B cell (primary cell): ENCODE measurements around the gene S100A13. TPM values are rescaled to one million over a fixed set of nuclear protein-coding genes. Genes with fewer than 3 reads are reported as not detected.

Experiments used
- ATAC-seq: fragments of 200-7000 bp; cut with Tn5 transposase; one replicate; pipeline ENCODE4 v1.10.0; 2021; ENCODE audit warnings: low read depth, mild to moderate bottlenecking, moderate number of reproducible peaks, moderate library complexity
- CTCF ChIA-PET: fragments of 350-600 bp; sonication (Branson Sonifier 250); formaldehyde crosslinking; loops from one replicate; lab custom pipeline; 2021; ENCODE audit warnings: antibody characterized with exemption, inconsistent platforms; lab: Charles Lee
- POLR2A ChIA-PET: fragments of 350-600 bp; sonication (Branson Sonifier 250); formaldehyde crosslinking; loops from one replicate; lab custom pipeline; 2021; ENCODE audit warnings: antibody characterized with exemption; lab: Charles Lee
- DNase-seq: peaks from one replicate; pipeline ENCODE4 v3.0.0; 2013
- H2AFZ ChIP-seq: 2 replicates; pipeline ENCODE4 v1.6.1; 2012; ENCODE audit warnings: mild to moderate bottlenecking, low read depth, low read length; ENCODE audit not compliant: insufficient read depth, poor library complexity, severe bottlenecking
- H3K27ac ChIP-seq, 2 donors: 1 replicate in 1 of 2; 2 replicates in 1 of 2; pipeline ENCODE4 v1.5.1; 2012 to 2013; ENCODE audit warnings: low read length in 2 of 2, mild to moderate bottlenecking in 2 of 2, moderate library complexity in 1 of 2
- H3K27me3 ChIP-seq, 4 experiments: fragments of 200-600 bp in 1 of 4; sonication (generic) in 1 of 4; replicated peaks in 1 of 4; 1 replicate in 2 of 4; 2 replicates in 2 of 4; pipeline versions ENCODE4 v1.6.1 to v1.7.0; 2013 to 2016; ENCODE audit warnings: low read length in 3 of 4, mild to moderate bottlenecking in 2 of 4, mixed read lengths in 1 of 4, moderate library complexity in 1 of 4; ENCODE audit not compliant: insufficient read depth in 4 of 4, control insufficient read depth in 3 of 4; ENCODE audit errors: control extremely low read depth in 1 of 4
- H3K36me3 ChIP-seq, 2 experiments: replicated peaks in 1 of 2; 1 replicate in 1 of 2; 2 replicates in 1 of 2; pipeline versions ENCODE4 v1.6.1 to v1.7.1; 2013; ENCODE audit warnings: low read length in 1 of 2; ENCODE audit not compliant: insufficient read depth in 2 of 2, control insufficient read depth in 1 of 2; ENCODE audit errors: control extremely low read depth in 1 of 2, extremely low read depth in 1 of 2
- H3K4me1 ChIP-seq, 2 donors: fragments of 200-600 bp in 1 of 2; sonication (generic) in 1 of 2; 1 replicate in 1 of 2; 2 replicates in 1 of 2; pipeline versions ENCODE4 v1.5.1 to v1.6.1; 2013 to 2017; ENCODE audit warnings: low read length in 2 of 2; ENCODE audit not compliant: control insufficient read depth in 2 of 2, insufficient read depth in 2 of 2
- H3K4me2 ChIP-seq: replicated peaks from 2 replicates; pipeline ENCODE3; 2012; ENCODE audit warnings: mild to moderate bottlenecking, low read depth, low read length; ENCODE audit not compliant: poor library complexity, severe bottlenecking
- H3K4me3 ChIP-seq, 5 experiments: fragments of 200-600 bp in 1 of 5; sonication (generic) in 1 of 5; 1 replicate in 3 of 5; 2 replicates in 2 of 5; pipeline versions ENCODE4 v1.5.1 to v1.7.0; 2011 to 2016; ENCODE audit warnings: low read length in 4 of 5, mild to moderate bottlenecking in 4 of 5, low read depth in 2 of 5, control low read depth in 1 of 5, moderate library complexity in 1 of 5; ENCODE audit not compliant: insufficient read depth in 1 of 5; ENCODE audit errors: control extremely low read depth in 1 of 5, extremely low read depth in 1 of 5
- H3K79me2 ChIP-seq: fragments of 200-600 bp; sonication (generic); one replicate; pipeline ENCODE4 v1.6.0; 2016; ENCODE audit warnings: low read length; ENCODE audit not compliant: control insufficient read depth, insufficient read depth
- H3K9ac ChIP-seq: fragments of 200-600 bp; sonication (generic); 2 replicates; pipeline ENCODE4 v1.6.1; 2017; ENCODE audit warnings: mild to moderate bottlenecking, low read length, moderate library complexity
- H3K9me3 ChIP-seq, 3 donors: one replicate each; pipeline versions ENCODE4 v1.6.1 to v1.7.1; 2013; ENCODE audit warnings: low read length in 2 of 3; ENCODE audit not compliant: control insufficient read depth in 2 of 3, insufficient read depth in 1 of 3; ENCODE audit errors: control extremely low read depth in 1 of 3
- H4K20me1 ChIP-seq: 2 replicates; pipeline ENCODE4 v1.6.0; 2012; ENCODE audit warnings: mild to moderate bottlenecking, low read length; ENCODE audit not compliant: insufficient read depth, control insufficient read depth, poor library complexity, severe bottlenecking
- H3K27ac Mint-ChIP-seq: one replicate; pipeline ENCODE4 v1.8.0; 2021; ENCODE audit warnings: mixed read lengths
- H3K27me3 Mint-ChIP-seq: one replicate; pipeline ENCODE4 v1.8.0; 2021; ENCODE audit warnings: mixed read lengths
- H3K4me1 Mint-ChIP-seq: one replicate; pipeline ENCODE4 v1.8.0; 2021; ENCODE audit warnings: mixed read lengths
- H3K4me3 Mint-ChIP-seq: one replicate; pipeline ENCODE4 v1.8.0; 2021; ENCODE audit warnings: mixed read lengths
- H3K9me3 Mint-ChIP-seq: one replicate; pipeline ENCODE4 v1.8.0; 2022; ENCODE audit warnings: mixed read lengths; ENCODE audit not compliant: insufficient read depth
- CTCF ChIP-seq: fragments of 200-600 bp; IDR thresholded peaks from one replicate; pipeline ENCODE4 v1.8.0; 2022; ENCODE audit warnings: antibody characterized with exemption, mild to moderate bottlenecking
- EZH2 ChIP-seq: IDR thresholded peaks from 2 replicates; pipeline ENCODE4 v1.6.1; 2012; ENCODE audit warnings: borderline replicate concordance, low read depth, mild to moderate bottlenecking, moderate library complexity, low read length; ENCODE audit not compliant: insufficient read depth, poor library complexity, severe bottlenecking
- WGBS: methylation state at CpG from one replicate; pipeline ENCODE4 v1.1.5; 2013; ENCODE audit warnings: missing lambda C conversion rate; ENCODE audit not compliant: insufficient coverage; 5-methylcytosine and 5-hydroxymethylcytosine counted together
- intact Hi-C: fragments of 100-400 bp; cut with micrococcal nuclease; formaldehyde crosslinking; loops from one replicate; pipeline ENCODE4 v1.10.0; 2022
- polyA plus RNA-seq: library from polyadenylated mRNA; depleted of rRNA; stranded (reverse); fragments of >200 nt; gene quantifications from 2 replicates; pipeline ENCODE4 v1.2.3, GENCODE V29; 2012
- total RNA-seq, 2 donors: library from RNA; stranded (reverse); fragments of 120-200 nt in 1 of 2; gene quantifications; 1 replicate in 1 of 2; 2 replicates in 1 of 2; pipeline versions ENCODE4 v1.2.3 to v1.2.4, GENCODE V29; 2013 to 2022

Gene S100A13
- total and polyA plus RNA-seq, 2 donors (not counting 1 experiment from before 2014, with no cell fraction given): 9.8 to 17.8 TPM

- H3K4me3 ChIP-seq: peak within 1 kb of the TSS; percentile 74 to 99 (median 94)
- CTCF ChIA-PET: interaction anchor here (0.6 to 2.1 kb wide), 9 partner anchors 9 to 456 kb away, joined by 3 to 10 read pairs (median 5); partner anchors contain the start of gene RAB13
- intact Hi-C loops: loop anchor here (1.0 to 10.0 kb wide), 13 partner anchors 13 to 1391 kb away; partner anchors contain the start of genes CHTOP, DENND4B, EFNA4 and GATAD2B
- Mint-ChIP-seq H3K27ac (no peak within 1 kb of the TSS), H3K9me3 (no peaks in the 10 kb centered on the region), H3K4me3 (no peak within 1 kb of the TSS), H3K4me1 (peaks cover 18% of the 10 kb centered on the region), H3K27me3 (peaks cover under 1% of the 10 kb centered on the region)
- no peaks in the 10 kb centered on the region for H3K27me3 ChIP-seq
- H4K20me1 ChIP-seq: no peaks in the 10 kb centered on the region
- DNase-seq (peak; percentile 99), ATAC-seq (peak; percentile 90)
- peak within 1 kb of the TSS; percentile 86 for H3K4me2 ChIP-seq
- TF ChIP-seq EZH2 (no peak), CTCF (peak; percentile 26)
- WGBS: under 1% methylated on average over 24 of the region's 35 CpGs
- no peaks in the 10 kb centered on the region for H3K9me3 ChIP-seq
- H2AFZ ChIP-seq: peak within 1 kb of the TSS; percentile 72
- peak within 1 kb of the TSS; percentile 86 to 95 for H3K27ac ChIP-seq
- POLR2A ChIA-PET: interaction anchor here (0.7 to 2.4 kb wide), 6 partner anchors 12 to 307 kb away, joined by 3 to 7 read pairs (median 4); partner anchors contain the start of genes CHTOP, JTB, S100A6 and SNAPIN
- H3K4me1 ChIP-seq: peaks cover 10 to 18% of the 10 kb centered on the region in 2 donors
- H3K36me3 ChIP-seq: peaks cover 0 to 31% of the 10 kb centered on the region in 2 experiments
- H3K79me2 ChIP-seq: peaks cover 27% of the 10 kb centered on the region
- peak within 1 kb of the TSS; percentile 97 for H3K9ac ChIP-seq
These were observed 43.7 kb upstream of the S100A13 start, which contains the start of gene ILF2 for GRCh38 chr1:153670859-153671627. Gene ILF2 (minus strand): TSS chr1:153670993. CDS start chr1:153670922, 71 bp downstream.
